Measurements from ENCODE around the gene KRT83.

- TF ChIP-seq CTCF (tag by site-specific recombination; IDR thresholded peaks at IDR 0.05) = no peak
- no peak for TF ChIP-seq ZNF175 (tag by site-specific recombination; IDR thresholded peaks at IDR 0.05)
- no peak for TF ChIP-seq MZF1 (tag by site-specific recombination; IDR thresholded peaks at IDR 0.05; ENCODE audit: borderline replicate concordance)
- TF ChIP-seq ZNF639 (tag by site-specific recombination; IDR thresholded peaks at IDR 0.05) = no peak
- no peak for TF ChIP-seq ZNF121 (tag by site-specific recombination; IDR thresholded peaks at IDR 0.05)
- 0 out of 2 replicates have a peak, but pooled peaks have one; percentile 19 for TF ChIP-seq ZBTB17 (tag by site-specific recombination; IDR thresholded peaks at IDR 0.05)
- TF ChIP-seq TCF7L2 (IDR thresholded peaks at IDR 0.05; ENCODE audit: borderline replicate concordance, low read depth, low read length) = no peak
- TF ChIP-seq MYNN (tag by site-specific recombination; IDR thresholded peaks at IDR 0.05; ENCODE audit: borderline replicate concordance) = no peak
- TF ChIP-seq ZNF274 (IDR thresholded peaks at IDR 0.05; ENCODE audit: low read length) = no peak
- TF ChIP-seq ZNF274 (tag by site-specific recombination; IDR thresholded peaks at IDR 0.05; ENCODE audit: borderline replicate concordance) = no peak
- TF ChIP-seq ZBTB10 (tag by site-specific recombination; IDR thresholded peaks at IDR 0.05) = no peak
- no peak for TF ChIP-seq ZEB2 (tag by site-specific recombination; IDR thresholded peaks at IDR 0.05)
- no peak for TF ChIP-seq ZNF645 (tag by site-specific recombination; IDR thresholded peaks at IDR 0.05)
- TF ChIP-seq ZBTB44 (tag by site-specific recombination; IDR thresholded peaks at IDR 0.05) = no peak
Measured at GRCh38 chr12:52349196-52349595, 28.0 kb upstream of the KRT83 start.

All from HEK293 (cell line).